Gastroesophageal sphincter (tissue), 3 donors: ENCODE data around the gene DAP.

Experiments used
- CTCF ChIP-seq, 4 experiments: fragments of 200-600 bp in 2 of 4; fragments of 450-650 bp in 2 of 4; sonication (generic) in 1 of 4; IDR thresholded peaks; one replicate each; pipeline ENCODE4 v1.5.1; 2017 to 2019; ENCODE audit warnings: antibody characterized with exemption in 4 of 4, mild to moderate bottlenecking in 2 of 4, moderate library complexity in 2 of 4
- EP300 ChIP-seq: sonication (generic); formaldehyde crosslinking; IDR thresholded peaks from one replicate; pipeline ENCODE4 v1.6.1; 2017; ENCODE audit warnings: antibody characterized with exemption, mild to moderate bottlenecking
- POLR2A ChIP-seq, 2 donors: fragments of 450-650 bp; IDR thresholded peaks; one replicate each; pipeline ENCODE4 v1.6.1; 2017; ENCODE audit warnings: antibody characterized with exemption in 2 of 2, mild to moderate bottlenecking in 2 of 2, moderate library complexity in 1 of 2
- POLR2AphosphoS5 ChIP-seq: sonication (generic); formaldehyde crosslinking; IDR thresholded peaks from one replicate; pipeline ENCODE4 v1.6.1; 2017; ENCODE audit warnings: antibody characterized with exemption

GRCh38 chr5:10668697-10669096 is 92.3 kb downstream of the DAP start:
- TF ChIP-seq CTCF (IDR thresholded peaks at IDR 0.05), result no peak
- TF ChIP-seq POLR2AphosphoS5, result no peak
- TF ChIP-seq POLR2A (IDR thresholded peaks at IDR 0.05), result no peak
- no peak for TF ChIP-seq EP300
